HEK293 (cell line): Measurements from ENCODE around the gene SORL1.

Source experiments
- CTCF ChIA-PET: fragments of 350-600 bp; formaldehyde crosslinking; extraction: SDS; loops from one replicate; lab custom pipeline; 2021; ENCODE audit warnings: antibody characterized with exemption; lab: Yijun Ruan, JAX
- POLR2A ChIA-PET: fragments of 300-600 bp; formaldehyde crosslinking; extraction: SDS; loops from one replicate; lab custom pipeline; 2020; ENCODE audit warnings: antibody characterized with exemption, inconsistent platforms; lab: Yijun Ruan, JAX
- H3K27ac ChIP-seq: fragments of 200-500 bp; sonication (Bioruptor generic); 2 replicates; pipeline ENCODE4 v1.5.1; 2014; ENCODE audit warnings: low read depth, low read length, control low read depth, inconsistent platforms; ENCODE audit errors: extremely low read depth
- H3K36me3 ChIP-seq, 2 experiments: fragments of 200-500 bp in 1 of 2; sonication (Bioruptor generic) in 1 of 2; 1 replicate in 1 of 2; 2 replicates in 1 of 2; pipeline ENCODE4 v1.5.1; 2014 to 2017; ENCODE audit warnings: inconsistent platforms in 2 of 2, low read length in 2 of 2; ENCODE audit not compliant: control insufficient read depth in 2 of 2, insufficient read depth in 1 of 2
- H3K4me1 ChIP-seq: fragments of 200-500 bp; sonication (Bioruptor generic); 2 replicates; pipeline ENCODE4 v1.5.1; 2014; ENCODE audit warnings: mild to moderate bottlenecking, low read length, inconsistent platforms; ENCODE audit not compliant: control insufficient read depth, insufficient read depth
- H3K4me3 ChIP-seq: 2 replicates; pipeline ENCODE4 v1.5.1; 2011; ENCODE audit warnings: low read depth, mild to moderate bottlenecking, control low read depth, low read length, moderate library complexity
- H3K9me3 ChIP-seq: fragments of 200-500 bp; sonication (Bioruptor generic); 2 replicates; pipeline ENCODE4 v1.5.1; 2014; ENCODE audit warnings: low read depth, low read length, inconsistent platforms; ENCODE audit not compliant: control insufficient read depth, insufficient read depth
- BCL11A ChIP-seq: fragments of 450-650 bp; formaldehyde crosslinking; IDR thresholded peaks from 2 replicates; pipeline ENCODE4 v1.5.1; 2016; ENCODE audit warnings: low read depth, missing biosample characterization, missing genetic modification characterization
- HOXA7 ChIP-seq: sonication (generic); formaldehyde crosslinking; IDR thresholded peaks from 2 replicates; pipeline ENCODE4 v1.8.1; 2022; ENCODE audit warnings: missing genetic modification reagents, borderline replicate concordance
- KLF7 ChIP-seq: fragments of 450-650 bp; formaldehyde crosslinking; IDR thresholded peaks from 2 replicates; pipeline ENCODE4 v1.5.1; 2016; ENCODE audit warnings: missing biosample characterization, missing genetic modification characterization, borderline replicate concordance
- MYNN ChIP-seq: fragments of 450-650 bp; formaldehyde crosslinking; IDR thresholded peaks from 2 replicates; pipeline ENCODE4 v1.5.1; 2016; ENCODE audit warnings: missing biosample characterization, missing genetic modification characterization, borderline replicate concordance
- MZF1 ChIP-seq: fragments of 450-650 bp; formaldehyde crosslinking; IDR thresholded peaks from 2 replicates; pipeline ENCODE4 v1.5.1; 2017; ENCODE audit warnings: missing biosample characterization, missing genetic modification characterization, borderline replicate concordance
- PRDM4 ChIP-seq: fragments of 450-650 bp; formaldehyde crosslinking; IDR thresholded peaks from 2 replicates; pipeline ENCODE4 v1.5.1; 2017; ENCODE audit warnings: missing biosample characterization, missing genetic modification characterization
- REPIN1 ChIP-seq: fragments of 450-650 bp; formaldehyde crosslinking; IDR thresholded peaks from 2 replicates; pipeline ENCODE4 v1.5.1; 2017; ENCODE audit warnings: missing biosample characterization, missing genetic modification characterization, low read depth
- SCRT1 ChIP-seq: fragments of 450-650 bp; formaldehyde crosslinking; IDR thresholded peaks from 2 replicates; pipeline ENCODE4 v1.5.1; 2016; ENCODE audit warnings: missing biosample characterization, missing genetic modification characterization, borderline replicate concordance
- YY1 ChIP-seq: fragments of 450-650 bp; formaldehyde crosslinking; IDR thresholded peaks from 2 replicates; pipeline ENCODE4 v1.5.1; 2018; ENCODE audit warnings: missing biosample characterization, missing genetic modification characterization
- ZFP3 ChIP-seq: fragments of 450-650 bp; formaldehyde crosslinking; IDR thresholded peaks from 2 replicates; pipeline ENCODE4 v1.5.1; 2016; ENCODE audit warnings: low read depth, missing biosample characterization, missing genetic modification characterization
- ZNF26 ChIP-seq: fragments of 450-650 bp; formaldehyde crosslinking; IDR thresholded peaks from 2 replicates; pipeline ENCODE4 v1.5.1; 2016; ENCODE audit warnings: missing biosample characterization, missing genetic modification characterization
- ZNF266 ChIP-seq: fragments of 450-650 bp; formaldehyde crosslinking; IDR thresholded peaks from 2 replicates; pipeline ENCODE4 v1.5.1; 2016; ENCODE audit warnings: missing biosample characterization, missing genetic modification characterization, low read depth
- ZNF335 ChIP-seq: fragments of 450-650 bp; formaldehyde crosslinking; conservative IDR thresholded peaks from 2 replicates; pipeline ENCODE4 v1.5.1; 2016; ENCODE audit warnings: missing biosample characterization, missing genetic modification characterization
- ZNF48 ChIP-seq: fragments of 450-650 bp; formaldehyde crosslinking; IDR thresholded peaks from 2 replicates; pipeline ENCODE4 v1.5.1; 2016; ENCODE audit warnings: missing biosample characterization, missing genetic modification characterization
- ZNF510 ChIP-seq: fragments of 450-650 bp; formaldehyde crosslinking; IDR thresholded peaks from 2 replicates; pipeline ENCODE4 v1.5.1; 2018; ENCODE audit warnings: mild to moderate bottlenecking, missing genetic modification characterization, missing biosample characterization; ENCODE audit not compliant: insufficient replicate concordance
- ZNF518A ChIP-seq: fragments of 450-650 bp; formaldehyde crosslinking; conservative IDR thresholded peaks from 2 replicates; pipeline ENCODE4 v1.5.1; 2016; ENCODE audit warnings: low read depth, missing biosample characterization, missing genetic modification characterization
- ZNF548 ChIP-seq: fragments of 450-650 bp; formaldehyde crosslinking; IDR thresholded peaks from 2 replicates; pipeline ENCODE4 v1.5.1; 2016; ENCODE audit warnings: missing biosample characterization, missing genetic modification characterization
- ZNF555 ChIP-seq: fragments of 450-650 bp; formaldehyde crosslinking; conservative IDR thresholded peaks from 2 replicates; pipeline ENCODE4 v1.5.1; 2017; ENCODE audit warnings: missing biosample characterization, mild to moderate bottlenecking, missing genetic modification characterization, inconsistent platforms
- ZNF560 ChIP-seq: fragments of 450-650 bp; formaldehyde crosslinking; IDR thresholded peaks from 2 replicates; pipeline ENCODE4 v1.5.1; 2017; ENCODE audit warnings: missing biosample characterization, missing genetic modification characterization, borderline replicate concordance
- ZNF585B ChIP-seq: fragments of 450-650 bp; formaldehyde crosslinking; IDR thresholded peaks from 2 replicates; pipeline ENCODE4 v1.5.1; 2016; ENCODE audit warnings: missing biosample characterization, missing genetic modification characterization
- ZNF768 ChIP-seq: fragments of 450-650 bp; formaldehyde crosslinking; IDR thresholded peaks from 2 replicates; pipeline ENCODE4 v1.5.1; 2018; ENCODE audit warnings: missing biosample characterization, mild to moderate bottlenecking, missing genetic modification characterization

SORL1 gene

GRCh38 chr11:121500717-121501116, 48.6 kb downstream of the SORL1 start:
- ChIA-PET CTCF (no interaction called here), POLR2A (interaction anchor here (0.5 kb wide), 1 partner anchor 10 kb away, joined by 3 read pairs; no protein-coding TSS in a partner anchor)
- Histone ChIP-seq H3K4me3 (no peak overlapping the region), H3K4me1 (no peaks in the 10 kb centered on the region), H3K27ac (no peak overlapping the region), H3K36me3 (peaks cover 0 to 15% of the 10 kb centered on the region in 2 experiments; a peak in 1 of 3 replicates), H3K9me3 (no peaks in the 10 kb centered on the region)
- TF ChIP-seq YY1 (tag by site-specific recombination) (no peak), KLF7 (tag by site-specific recombination) (no peak), ZNF335 (tag by site-specific recombination) (no peak), ZNF510 (tag by site-specific recombination) (no peak), MYNN (tag by site-specific recombination) (no peak), REPIN1 (tag by site-specific recombination) (no peak), HOXA7 (CRISPR knock-in tag) (no peak), ZNF518A (no peak), MZF1 (tag by site-specific recombination) (no peak), ZNF266 (tag by site-specific recombination) (no peak), ZNF26 (tag by site-specific recombination) (no peak), ZFP3 (tag by site-specific recombination) (no peak), BCL11A (tag by site-specific recombination) (no peak), ZNF560 (tag by site-specific recombination) (no peak), ZNF768 (no peak)

GRCh38 chr11:121503051-121503450, 50.9 kb downstream of the SORL1 start:
- TF ChIP-seq ZNF548 (tag by site-specific recombination) (no peak), ZNF555 (tag by site-specific recombination) (no peak), SCRT1 (no peak), PRDM4 (no peak), ZNF585B (tag by site-specific recombination) (no peak), ZNF48 (tag by site-specific recombination) (no peak)
- TF ChIP-seq, all 188 proteins: peak for 0
- H3K27ac ChIP-seq, result no peak overlapping the region
- ChIA-PET POLR2A (no interaction called here), CTCF (no interaction called here)
- peaks cover 0 to 2% of the 10 kb centered on the region in 2 experiments; a peak in 1 of 3 replicates for H3K36me3 ChIP-seq
- no peaks in the 10 kb centered on the region for H3K4me1 ChIP-seq
- no peaks in the 10 kb centered on the region for H3K9me3 ChIP-seq
- H3K4me3 ChIP-seq, result no peak overlapping the region
